Testis (tissue), 3 donors: ENCODE results near the gene ZNF423. TPM values are rescaled to one million over a fixed set of nuclear protein-coding genes. Genes with fewer than 3 reads are reported as not detected.

Experiments
- DNase-seq: peaks from one replicate; pipeline ENCODE4 v3.0.0-alpha.2; 2019
- H3K27ac ChIP-seq, 2 donors: fragments of 200-600 bp; sonication (generic); one replicate each; pipeline ENCODE4 v1.5.1; 2019
- H3K27me3 ChIP-seq: fragments of 200-600 bp; sonication (generic); one replicate; pipeline ENCODE4 v1.5.1; 2019
- H3K36me3 ChIP-seq: fragments of 200-600 bp; sonication (generic); one replicate; pipeline ENCODE4 v1.5.1; 2017; ENCODE audit warnings: low read depth; ENCODE audit errors: missing control alignments
- H3K4me1 ChIP-seq: fragments of 200-600 bp; sonication (generic); one replicate; pipeline ENCODE4 v1.5.1; 2019
- H3K4me3 ChIP-seq, 2 donors: fragments of 200-600 bp; sonication (generic); one replicate each; pipeline ENCODE4 v1.5.1; 2017 to 2019
- H3K9me3 ChIP-seq: fragments of 200-600 bp; sonication (generic); one replicate; pipeline ENCODE4 v1.5.1; 2017
- CTCF ChIP-seq, 3 experiments: fragments of 450-650 bp in 2 of 3; fragments of 200-600 bp in 1 of 3; sonication (generic) in 1 of 3; IDR thresholded peaks; one replicate each; pipeline ENCODE4 v1.5.1; 2016 to 2019; ENCODE audit warnings: antibody characterized with exemption in 3 of 3, mild to moderate bottlenecking in 2 of 3, moderate library complexity in 1 of 3
- POLR2A ChIP-seq: fragments of 450-650 bp; IDR thresholded peaks from one replicate; pipeline ENCODE4 v1.6.1; 2017; ENCODE audit warnings: antibody characterized with exemption, mild to moderate bottlenecking, moderate library complexity
- WGBS, 2 donors: methylation state at CpG; one replicate each; pipeline ENCODE4 v1.1.5; 2018; 5-methylcytosine and 5-hydroxymethylcytosine counted together
- intact Hi-C: fragments of 100-400 bp; cut with DNase I; formaldehyde crosslinking; loops from one replicate; pipeline ENCODE4 v1.15.1; 2023; ENCODE audit warnings: low total_unique reads
- polyA plus RNA-seq: library from polyadenylated mRNA; stranded (reverse); fragments of 350-450 nt; fragmentation: Illumina TruSeq; extraction: RNeasy Lipid Tissue Mini Kit (QIAGEN cat#74804); gene quantifications from one replicate; pipeline ENCODE4 v1.2.3, GENCODE V29; 2014; ENCODE audit warnings: low read depth, low replicate concordance; ENCODE audit not compliant: insufficient read depth
- total RNA-seq, 2 donors: library from RNA; depleted of rRNA; stranded (reverse); fragments of >200 nt; gene quantifications; one replicate each; pipeline ENCODE4 v1.2.3, GENCODE V29; 2016

Gene ZNF423
- total and polyA plus RNA-seq, 3 donors from 2014 or later, result 8.9 to 19.0 (median 12.1) TPM

GRCh38 chr16:49457196-49457595 is 398.7 kb downstream of the ZNF423 start:
- H3K4me3 ChIP-seq, result no peak overlapping the region
- no peaks in the 10 kb centered on the region for H3K9me3 ChIP-seq
- intact Hi-C loops, result no loop called here
- 89 to 91% methylated on average over 7 of the region's 7 CpGs for WGBS, 2 donors
- H3K4me1 ChIP-seq, result no peaks in the 10 kb centered on the region
- no peaks in the 10 kb centered on the region for H3K36me3 ChIP-seq
- H3K27me3 ChIP-seq, result no peaks in the 10 kb centered on the region
- no peak for TF ChIP-seq POLR2A
- TF ChIP-seq CTCF (IDR thresholded peaks at IDR 0.05), result no peak
- H3K27ac ChIP-seq, result no peak overlapping the region
- DNase-seq, result no peak

GRCh38 chr16:49456763-49457162 is 399.1 kb downstream of the ZNF423 start:
- no peak for DNase-seq

GRCh38 chr16:49455991-49456745 is 399.7 kb downstream of the ZNF423 start:
- no peak overlapping the region for H3K27ac ChIP-seq
- DNase-seq, result no peak
- H3K9me3 ChIP-seq, result no peaks in the 10 kb centered on the region
- no peaks in the 10 kb centered on the region for H3K27me3 ChIP-seq
- intact Hi-C loops, result no loop called here
- TF ChIP-seq CTCF (IDR thresholded peaks at IDR 0.05) (no peak), POLR2A (no peak)
- WGBS, 2 donors, result 93 to 95% methylated on average over 5 to 8 of the region's 8 CpGs
- H3K36me3 ChIP-seq, result no peaks in the 10 kb centered on the region
- no peak overlapping the region for H3K4me3 ChIP-seq
- H3K4me1 ChIP-seq, result no peaks in the 10 kb centered on the region

More at GRCh38 chr16:49456763-49457162, 399.1 kb downstream of the ZNF423 start:
- no peak for TF ChIP-seq POLR2A
- no peak for TF ChIP-seq CTCF (IDR thresholded peaks at IDR 0.05)
- H3K9me3 ChIP-seq, result no peaks in the 10 kb centered on the region
- H3K27ac ChIP-seq, result no peak overlapping the region
- H3K4me1 ChIP-seq, result no peaks in the 10 kb centered on the region
- no peaks in the 10 kb centered on the region for H3K36me3 ChIP-seq
- no peak overlapping the region for H3K4me3 ChIP-seq
- 94 to 96% methylated on average over 10 of the region's 10 CpGs for WGBS, 2 donors
- intact Hi-C loops, result no loop called here
- no peaks in the 10 kb centered on the region for H3K27me3 ChIP-seq

- Histone ChIP-seq H3K27ac (no peak overlapping the region), H3K4me3 (no peak overlapping the region), H3K36me3 (no peaks in the 10 kb centered on the region), H3K4me1 (no peaks in the 10 kb centered on the region), H3K9me3 (no peaks in the 10 kb centered on the region), H3K27me3 (no peaks in the 10 kb centered on the region)
- intact Hi-C loops, result no loop called here
- no peak for DNase-seq
- TF ChIP-seq CTCF (IDR thresholded peaks at IDR 0.05) (no peak), POLR2A (no peak)
- 90 to 94% methylated on average over 11 of the region's 11 CpGs for WGBS, 2 donors
Measured at GRCh38 chr16:49455181-49455990, 400.5 kb downstream of the ZNF423 start.
